ENCODE data around the gene PNMA1. TPM values are rescaled to one million over a fixed set of nuclear protein-coding genes. Genes with fewer than 3 reads are reported as not detected.

Gene PNMA1
- total and polyA plus RNA-seq, 9 of the 15 experiments (the other 6 are each of a cell fraction or from before 2014, with no cell fraction given), result 1.7 to 26.4 (median 8.7) TPM

- 81% methylated on average over 5 of the region's 5 CpGs for WGBS (ENCODE audit: insufficient coverage, low coverage, missing lambda C conversion rate)
- H4K20me1 ChIP-seq (replicated peaks; ENCODE audit: control insufficient read depth, insufficient read depth, low read length), result no peaks in the 10 kb centered on the region; the same call in 1 of the 2 replicates
- H3K79me2 ChIP-seq (ENCODE audit: control insufficient read depth, insufficient read depth, low read length), result peaks cover 23% of the 10 kb centered on the region
- no TSS peak for BruUV-seq (replicated peaks)
- H3K27me3 ChIP-seq (ENCODE audit: control insufficient read depth in 2 of 2, insufficient read depth in 2 of 2, low read length in 2 of 2), result no peaks in the 10 kb centered on the region
- peaks cover 9% of the 10 kb centered on the region; the same call in 2 of the 3 replicates for H3K36me3 ChIP-seq (ENCODE audit: control insufficient read depth, insufficient read depth, low read length)
- in situ Hi-C loops (cut with MboI) (no loop called here), intact Hi-C loops (cut with micrococcal nuclease) (no loop called here)
- DNase-seq (ENCODE audit: extremely low read depth in 1 of 4, low spot score in 3 of 4) (no peak), FAIRE-seq (no peak), ATAC-seq (no peak)
- H2AFZ ChIP-seq (ENCODE audit: low read depth, low read length), result no peak overlapping the region
- peaks cover 11 to 25% of the 10 kb centered on the region in 2 experiments; a peak in 4 of 5 replicates for H3K4me1 ChIP-seq (replicated peaks in 1 of 2; ENCODE audit: control insufficient read depth in 2 of 2, insufficient read depth in 2 of 2, low read length in 2 of 2)
- no peaks in the 10 kb centered on the region for H3K9me1 ChIP-seq (ENCODE audit: control insufficient read depth, insufficient read depth, low read length)
- H3K4me3 ChIP-seq, result no peak overlapping the region
- ChIA-PET CTCF (ENCODE audit: low intra/inter-chr PET ratio) (no interaction called here), POLR2A (no interaction called here)
- H3K4me2 ChIP-seq (ENCODE audit: insufficient read depth, low read length), result no peak overlapping the region
- no peak overlapping the region for H3K27ac ChIP-seq (ENCODE audit: extremely low read depth, low read depth, low read length)
- H3K9me3 ChIP-seq (replicated peaks; ENCODE audit: control insufficient read depth, insufficient read depth, low read depth, low read length), result no peaks in the 10 kb centered on the region
- H3K9ac ChIP-seq (ENCODE audit: insufficient read depth in 1 of 2, low read depth in 2 of 2, low read length in 2 of 2), result no peak overlapping the region
- TF ChIP-seq ZNF639 (CRISPR knock-in tag; conservative IDR thresholded peaks at IDR 0.05 in 1 of 2, IDR thresholded peaks at IDR 0.05 in 1 of 2) (no peak), MXD1 (CRISPR knock-in tag; IDR thresholded peaks at IDR 0.05; ENCODE audit: borderline replicate concordance, poor library complexity, severe bottlenecking) (no peak), SREBF2 (CRISPR knock-in tag; IDR thresholded peaks at IDR 0.05) (no peak), HDAC6 (IDR thresholded peaks at IDR 0.05; ENCODE audit: low read depth, low read length) (no peak), CLOCK (CRISPR knock-in tag; IDR thresholded peaks at IDR 0.05; ENCODE audit: borderline replicate concordance) (no peak), RBM25 (IDR thresholded peaks at IDR 0.05; ENCODE audit: low read depth, low read length, severe bottlenecking) (no peak), ILF3 (IDR thresholded peaks at IDR 0.05; ENCODE audit: borderline replicate concordance) (no peak), PTRF (tag; IDR thresholded peaks at IDR 0.05) (no peak), ZNF717 (CRISPR knock-in tag; IDR thresholded peaks at IDR 0.05) (no peak), USF1 (CRISPR knock-in tag; IDR thresholded peaks at IDR 0.05) (no peak), HNRNPLL (IDR thresholded peaks at IDR 0.05; ENCODE audit: low read depth, low read length, poor library complexity, severe bottlenecking) (no peak), CSDE1 (IDR thresholded peaks at IDR 0.05) (no peak), ZNF133 (CRISPR knock-in tag; IDR thresholded peaks at IDR 0.05) (no peak), CHD2 (IDR thresholded peaks at IDR 0.05; ENCODE audit: low read depth, low read length) (no peak), SMAD1 (IDR thresholded peaks at IDR 0.05; ENCODE audit: low read depth, low read length, partially characterized antibody) (no peak)
These were observed 3.4 kb downstream of the PNMA1 start for GRCh38 chr14:73710737-73711136.
